HFF-Myc (cell line): Measurements from ENCODE around the gene ADSS1.

ENCODE experiments used
- DNase-seq: peaks from one replicate; pipeline ENCODE4 v3.0.0-alpha.2; 2011; ENCODE audit warnings: low read depth; ENCODE audit errors: extremely low read depth
- H3K4me3 ChIP-seq: replicated peaks from 2 replicates; pipeline ENCODE4 v1.5.1; 2011; ENCODE audit warnings: low read depth, mild to moderate bottlenecking, control low read depth, low read length
- CTCF ChIP-seq: IDR thresholded peaks from 2 replicates; pipeline ENCODE4 v1.5.1; 2012; ENCODE audit warnings: mild to moderate bottlenecking, low read depth, low read length, control low read depth; ENCODE audit errors: missing control alignments

Gene ADSS1

GRCh38 chr14:104683653-104684448 lies 40.2 kb upstream of the ADSS1 start:
- DNase-seq: no peak
- TF ChIP-seq CTCF: no peak
- no peak overlapping the region for H3K4me3 ChIP-seq

GRCh38 chr14:104684449-104684821 lies 39.6 kb upstream of the ADSS1 start:
- no peak for TF ChIP-seq CTCF
- H3K4me3 ChIP-seq: no peak overlapping the region
- no peak for DNase-seq

- no peak for TF ChIP-seq CTCF
- no peak overlapping the region for H3K4me3 ChIP-seq
- DNase-seq: no peak
Observed at GRCh38 chr14:104685216-104685997, 38.6 kb upstream of the ADSS1 start.

- TF ChIP-seq CTCF: no peak
- H3K4me3 ChIP-seq: no peak overlapping the region
- no peak for DNase-seq
Observed at GRCh38 chr14:104685998-104686610, 37.9 kb upstream of the ADSS1 start.

GRCh38 chr14:104686624-104687517 lies 37.2 kb upstream of the ADSS1 start:
- DNase-seq: no peak
- no peak overlapping the region for H3K4me3 ChIP-seq
- no peak for TF ChIP-seq CTCF
